GM15510 (cell line): ENCODE measurements around the gene EXD2.

Experiments
- POLR2A ChIP-seq: IDR thresholded peaks from 3 replicates; pipeline ENCODE4 v1.6.1; 2011; ENCODE audit warnings: borderline replicate concordance; ENCODE audit not compliant: insufficient read length; ENCODE audit errors: extremely low read depth

Gene EXD2, protein sequence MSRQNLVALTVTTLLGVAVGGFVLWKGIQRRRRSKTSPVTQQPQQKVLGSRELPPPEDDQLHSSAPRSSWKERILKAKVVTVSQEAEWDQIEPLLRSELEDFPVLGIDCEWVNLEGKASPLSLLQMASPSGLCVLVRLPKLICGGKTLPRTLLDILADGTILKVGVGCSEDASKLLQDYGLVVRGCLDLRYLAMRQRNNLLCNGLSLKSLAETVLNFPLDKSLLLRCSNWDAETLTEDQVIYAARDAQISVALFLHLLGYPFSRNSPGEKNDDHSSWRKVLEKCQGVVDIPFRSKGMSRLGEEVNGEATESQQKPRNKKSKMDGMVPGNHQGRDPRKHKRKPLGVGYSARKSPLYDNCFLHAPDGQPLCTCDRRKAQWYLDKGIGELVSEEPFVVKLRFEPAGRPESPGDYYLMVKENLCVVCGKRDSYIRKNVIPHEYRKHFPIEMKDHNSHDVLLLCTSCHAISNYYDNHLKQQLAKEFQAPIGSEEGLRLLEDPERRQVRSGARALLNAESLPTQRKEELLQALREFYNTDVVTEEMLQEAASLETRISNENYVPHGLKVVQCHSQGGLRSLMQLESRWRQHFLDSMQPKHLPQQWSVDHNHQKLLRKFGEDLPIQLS

GRCh38 chr14:69191340-69192111 is at the start of gene EXD2:
EXD2 (plus strand) TSS chr14:69191498; CDS start chr14:69209471, 17,973 bp downstream.
- peak; percentile 43 for TF ChIP-seq POLR2A

DNA sequence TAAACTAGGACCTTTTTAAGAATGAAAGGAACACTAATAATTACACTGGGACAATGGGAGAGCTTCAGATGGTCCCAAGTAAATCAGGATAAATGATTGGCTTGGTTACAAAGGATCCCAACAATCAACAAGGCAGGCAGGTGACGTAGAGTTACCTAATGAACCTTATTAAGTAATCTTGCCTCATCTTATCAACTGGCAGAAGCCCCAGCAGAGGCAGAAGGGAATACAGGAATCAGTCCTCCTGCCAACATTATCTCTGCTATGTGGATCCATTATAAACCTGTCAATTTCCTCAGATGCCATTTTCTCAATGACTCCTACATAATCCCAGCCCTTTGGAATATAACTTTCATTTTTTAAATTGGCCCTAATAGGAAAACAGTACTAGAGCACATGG is 49.7 kb upstream of the EXD2 start:
- no peak for TF ChIP-seq POLR2A

DNA sequence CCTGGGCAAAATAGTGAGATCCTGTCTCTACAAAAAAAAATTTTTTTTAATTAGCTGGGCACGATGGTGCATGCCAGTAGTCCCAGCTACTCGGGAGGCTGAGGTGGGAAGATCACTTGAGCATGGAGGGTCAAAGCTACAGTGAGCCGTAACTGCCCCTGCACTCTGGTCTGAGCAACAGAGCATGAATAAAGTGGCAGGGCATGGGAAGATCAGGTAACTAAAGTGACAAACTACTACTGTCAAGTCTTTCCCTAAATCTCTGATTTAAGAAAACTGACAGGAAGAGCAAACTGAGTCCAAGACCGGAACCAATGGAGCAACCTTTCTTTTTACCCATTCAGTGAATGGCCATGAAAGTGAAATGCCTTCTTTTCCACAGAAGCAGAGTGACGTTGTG is 49.2 kb upstream of the EXD2 start:
- TF ChIP-seq POLR2A = no peak

DNA sequence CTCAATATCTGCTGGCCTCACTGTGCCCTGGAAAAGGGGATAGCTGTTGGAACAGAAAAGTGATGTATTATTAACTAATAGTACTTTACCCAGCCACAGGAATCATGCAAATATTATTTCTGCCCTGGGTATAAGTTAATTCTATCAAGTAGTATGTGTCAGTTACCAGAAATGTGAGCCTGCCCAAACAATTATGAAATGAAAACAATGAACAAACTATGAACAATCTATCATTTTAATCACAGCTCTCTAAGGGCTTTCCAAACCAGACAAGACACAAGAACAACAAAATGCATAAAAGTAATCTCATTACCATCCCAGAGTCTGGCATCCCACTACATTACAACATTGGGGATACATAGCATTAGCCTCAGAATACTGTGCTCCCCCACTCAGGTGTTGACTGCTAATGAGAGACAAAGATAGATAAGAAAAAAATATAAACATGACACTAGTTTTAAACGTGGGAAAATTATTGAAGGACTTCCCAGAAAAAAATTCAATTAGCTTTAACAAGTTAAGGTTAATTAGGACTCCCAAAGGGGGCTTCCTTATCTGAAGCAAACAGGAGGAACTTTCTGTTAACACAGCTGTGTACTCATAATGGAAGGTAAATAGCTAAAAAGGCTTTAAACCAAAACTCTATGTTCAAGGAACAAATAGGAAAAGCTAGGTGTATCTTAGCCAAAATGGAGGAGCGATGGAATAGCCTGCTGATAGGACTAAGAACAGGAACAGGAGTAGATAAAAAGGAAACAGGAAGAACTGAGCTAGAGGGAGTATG is 41.6 kb upstream of the EXD2 start:
- TF ChIP-seq POLR2A = no peak

GRCh38 chr14:69151458-69152180 is 39.7 kb upstream of the EXD2 start:
- peak; percentile 45 for TF ChIP-seq POLR2A

GRCh38 chr14:69152181-69152901 is 39.0 kb upstream of the EXD2 start:
- TF ChIP-seq POLR2A = no peak

DNA sequence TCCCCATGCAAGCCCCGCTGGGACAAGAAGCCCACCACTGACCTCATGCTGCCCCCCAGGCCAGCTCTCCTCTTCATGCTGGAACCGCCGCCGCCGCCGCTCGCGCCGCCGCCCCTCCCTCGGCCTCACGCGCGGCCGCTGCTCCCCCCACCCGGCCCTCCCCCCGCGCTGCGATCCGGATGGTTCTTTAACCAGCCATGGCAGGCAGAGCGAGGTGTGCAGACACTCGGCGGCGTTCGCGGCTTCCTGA is 38.5 kb upstream of the EXD2 start, which contains the start of gene DCAF5:
DCAF5 (minus strand) TSS at position 218 of the 250 bp plus-strand sequence; CDS start at position 77, 141 bp downstream.
- no peak for TF ChIP-seq POLR2A

- peak; percentile 71 for TF ChIP-seq POLR2A
Measured at GRCh38 chr14:69153152-69153872, 38.0 kb upstream of the EXD2 start.

DNA sequence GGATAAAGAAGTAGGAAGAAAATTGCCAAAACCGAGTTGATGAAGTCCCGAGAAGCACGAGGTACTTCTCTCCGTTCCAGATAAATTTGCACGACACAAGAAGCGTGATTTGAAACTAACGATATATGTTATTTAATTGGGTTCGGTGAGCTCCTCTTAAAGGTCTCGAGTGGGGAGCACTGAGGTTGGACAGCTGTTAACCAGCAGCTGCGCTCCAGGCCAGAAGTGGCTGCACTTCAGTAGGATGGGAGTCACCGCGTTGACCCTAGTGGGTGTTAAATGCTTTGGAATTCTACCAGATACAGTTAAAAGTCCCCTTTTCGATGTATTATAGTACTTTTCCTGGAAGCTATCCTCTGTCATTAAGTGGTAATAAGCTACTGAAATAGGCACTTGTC is 37.4 kb upstream of the EXD2 start:
- TF ChIP-seq POLR2A = no peak

DNA sequence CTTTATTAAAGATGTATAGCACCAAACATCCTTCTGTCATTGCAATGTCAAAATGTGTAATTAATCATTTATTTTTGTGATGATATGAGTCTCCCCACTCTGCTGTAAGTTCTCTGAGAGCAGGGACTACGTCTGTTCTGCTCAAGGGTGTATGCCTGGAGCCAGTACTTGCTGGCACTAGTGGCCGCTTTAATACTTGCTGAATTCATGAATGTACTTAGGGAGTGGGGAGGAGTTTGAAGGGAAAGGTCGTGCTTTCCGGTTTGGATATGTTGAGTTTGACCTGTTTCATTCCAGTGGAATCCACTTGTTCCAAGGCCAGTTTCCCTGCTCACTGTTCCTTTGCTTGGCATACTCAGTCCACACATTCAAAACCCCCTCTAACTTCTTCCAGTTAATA is 36.5 kb upstream of the EXD2 start:
- no peak for TF ChIP-seq POLR2A

DNA sequence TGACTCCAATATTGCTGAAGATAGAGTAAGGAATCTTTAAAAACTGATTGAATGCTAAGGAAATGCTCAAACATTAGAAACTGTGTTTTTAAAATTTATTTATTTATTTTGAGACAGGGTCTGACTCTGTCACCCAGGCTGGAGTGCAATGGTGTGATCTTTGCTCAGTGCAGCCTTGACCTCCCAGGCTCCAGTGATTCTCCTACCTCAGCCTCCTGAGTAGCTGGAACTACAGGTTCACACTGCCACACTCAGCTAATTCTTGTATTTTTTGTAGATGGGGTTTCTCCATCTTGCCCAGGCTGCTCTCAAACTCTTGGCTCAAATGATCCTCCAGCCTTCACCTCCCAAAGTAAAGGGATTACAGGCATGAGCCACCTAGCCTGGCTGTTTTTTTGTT is 35.1 kb upstream of the EXD2 start:
- no peak for TF ChIP-seq POLR2A

- no peak for TF ChIP-seq POLR2A
Measured at GRCh38 chr14:69161590-69161989, 29.7 kb upstream of the EXD2 start.

- no peak for TF ChIP-seq POLR2A
Measured at GRCh38 chr14:69170839-69171238, 20.5 kb upstream of the EXD2 start.
